GM19452 (cell line): Measurements from ENCODE around the gene LSM12.
"Not testable (repeated sequence)": the region's sequence is repeated elsewhere in the genome, so short reads cannot be mapped to it uniquely, and the experiment has no call there.

Experiments used
- ATAC-seq: cut with Tn5 transposase; IDR thresholded peaks from one replicate; pipeline ENCODE4 v1.9.1; 2021; ENCODE audit not compliant: unreplicated experiment

LSM12 gene

DNA sequence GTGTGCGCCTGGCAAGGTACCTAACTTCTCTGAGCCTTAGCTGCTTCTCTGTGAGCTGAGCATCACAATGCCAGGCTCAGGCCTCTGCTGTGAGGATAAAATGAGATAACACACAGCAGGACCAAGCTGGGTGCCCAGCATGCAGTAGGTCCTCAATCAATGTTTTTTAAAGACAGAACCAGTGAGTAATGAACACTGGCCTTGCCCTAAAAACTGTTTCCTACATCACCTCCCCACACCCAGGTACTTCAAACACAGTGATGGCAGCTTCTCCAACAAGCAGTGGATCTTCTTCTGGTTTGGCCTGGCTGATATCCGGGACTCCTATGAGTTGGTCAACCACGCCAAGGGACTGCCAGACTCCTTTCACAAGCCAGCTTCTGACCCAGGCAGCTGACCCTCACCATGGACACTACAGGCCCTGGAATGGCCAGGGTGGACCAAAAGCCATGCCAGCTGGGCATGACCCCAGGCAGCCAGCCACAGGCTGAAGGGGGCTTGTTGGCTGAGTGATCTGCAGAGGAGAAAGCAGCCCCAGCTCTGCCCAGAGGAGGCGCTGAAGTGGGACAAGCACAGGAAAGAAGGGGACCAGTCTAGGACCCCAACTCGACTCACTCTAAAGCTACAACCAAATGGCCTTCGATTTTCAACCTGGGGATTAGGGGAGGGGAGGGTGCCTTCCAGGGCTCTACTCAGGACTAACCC lies 58.1 kb downstream of the LSM12 start:
- no peak for ATAC-seq

DNA sequence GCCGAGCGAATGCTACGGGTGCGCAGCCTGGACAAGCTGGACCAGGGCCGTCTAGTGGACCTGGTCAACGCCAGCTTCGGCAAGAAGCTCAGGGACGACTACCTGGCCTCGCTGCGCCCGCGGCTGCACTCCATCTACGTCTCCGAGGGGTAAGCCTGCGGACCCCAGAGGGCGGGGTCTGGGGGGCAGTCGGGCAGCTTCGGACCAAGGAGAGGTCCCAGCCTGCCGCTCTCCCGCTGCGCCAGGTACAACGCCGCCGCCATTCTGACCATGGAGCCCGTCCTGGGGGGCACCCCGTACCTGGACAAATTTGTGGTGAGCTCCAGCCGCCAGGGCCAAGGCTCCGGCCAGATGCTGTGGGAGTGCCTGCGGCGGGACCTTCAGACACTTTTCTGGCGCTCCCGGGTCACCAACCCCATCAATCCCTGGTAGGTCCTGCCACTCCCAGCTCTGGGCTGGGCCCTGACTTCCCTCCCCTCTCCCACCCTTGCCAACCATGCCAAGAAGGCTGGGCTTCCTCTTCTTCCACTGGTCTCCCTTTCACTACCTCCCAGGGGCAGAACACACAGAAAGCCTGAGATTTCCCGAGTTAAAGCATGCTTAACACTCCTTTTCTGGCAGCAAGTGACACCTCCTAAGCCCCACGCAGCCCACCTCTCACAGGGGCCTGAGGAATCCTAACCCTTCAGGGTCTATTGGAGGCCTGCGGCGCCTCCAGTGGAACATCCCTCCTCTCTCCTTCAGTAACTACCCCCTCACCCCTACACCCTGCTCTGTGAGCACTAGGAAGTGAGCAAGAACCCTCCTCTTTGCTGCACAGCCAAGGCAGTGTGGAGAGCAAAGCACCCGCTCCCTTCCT lies 58.9 kb downstream of the LSM12 start:
- ATAC-seq = no peak

DNA sequence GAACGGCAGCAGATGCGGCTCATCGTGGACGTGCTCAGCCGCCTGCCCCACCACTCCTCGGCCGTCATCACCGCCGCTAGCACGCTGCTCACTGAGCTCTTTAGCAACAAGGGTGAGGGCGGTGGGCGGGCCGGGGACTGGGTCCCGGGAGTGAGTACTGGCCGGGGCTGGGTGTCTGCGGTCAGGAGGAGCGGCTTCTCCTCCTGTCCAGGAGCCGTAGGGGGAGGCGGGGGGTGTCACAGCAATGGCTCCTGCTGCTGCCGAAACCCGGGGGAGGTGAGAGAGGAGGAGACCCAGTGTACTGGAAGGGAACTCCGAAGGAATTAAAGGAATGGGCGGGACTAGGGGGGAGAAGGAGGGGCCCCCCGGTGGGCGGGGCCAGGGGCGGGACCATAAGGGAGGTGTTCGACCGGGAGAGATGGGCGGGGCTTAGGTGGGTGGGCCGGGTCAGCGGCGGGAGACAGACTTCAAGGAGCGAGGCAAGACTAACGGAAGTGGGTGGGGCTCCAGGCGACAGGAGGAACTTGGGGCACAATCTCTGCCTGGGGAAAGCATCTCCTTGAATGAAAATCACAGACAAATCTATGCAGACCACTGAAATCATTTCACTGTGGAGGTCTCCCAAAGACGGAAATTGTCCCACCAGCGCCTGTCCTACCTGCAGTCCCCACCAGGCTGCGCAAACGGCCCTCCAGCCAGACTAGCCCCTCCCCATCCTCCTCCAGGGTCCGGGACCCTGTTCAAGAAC lies 59.7 kb downstream of the LSM12 start:
- ATAC-seq = no peak

DNA sequence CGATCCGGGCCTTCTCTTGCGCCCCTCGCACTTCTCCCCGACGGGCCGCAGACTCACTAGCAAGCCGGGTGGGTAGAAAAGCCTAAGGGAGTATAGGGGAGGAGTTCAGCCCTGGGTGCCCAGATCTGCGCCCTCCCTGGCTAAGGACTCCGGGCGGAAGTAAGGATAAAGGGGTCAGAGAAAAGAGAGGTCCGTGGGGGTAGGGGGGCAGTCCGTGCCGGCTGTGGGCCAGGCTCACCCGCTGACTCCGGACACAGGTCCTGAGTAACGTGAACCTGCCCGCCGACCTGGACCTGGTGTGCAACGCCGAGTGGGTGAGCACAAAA lies 60.2 kb downstream of the LSM12 start:
- ATAC-seq = no peak

DNA sequence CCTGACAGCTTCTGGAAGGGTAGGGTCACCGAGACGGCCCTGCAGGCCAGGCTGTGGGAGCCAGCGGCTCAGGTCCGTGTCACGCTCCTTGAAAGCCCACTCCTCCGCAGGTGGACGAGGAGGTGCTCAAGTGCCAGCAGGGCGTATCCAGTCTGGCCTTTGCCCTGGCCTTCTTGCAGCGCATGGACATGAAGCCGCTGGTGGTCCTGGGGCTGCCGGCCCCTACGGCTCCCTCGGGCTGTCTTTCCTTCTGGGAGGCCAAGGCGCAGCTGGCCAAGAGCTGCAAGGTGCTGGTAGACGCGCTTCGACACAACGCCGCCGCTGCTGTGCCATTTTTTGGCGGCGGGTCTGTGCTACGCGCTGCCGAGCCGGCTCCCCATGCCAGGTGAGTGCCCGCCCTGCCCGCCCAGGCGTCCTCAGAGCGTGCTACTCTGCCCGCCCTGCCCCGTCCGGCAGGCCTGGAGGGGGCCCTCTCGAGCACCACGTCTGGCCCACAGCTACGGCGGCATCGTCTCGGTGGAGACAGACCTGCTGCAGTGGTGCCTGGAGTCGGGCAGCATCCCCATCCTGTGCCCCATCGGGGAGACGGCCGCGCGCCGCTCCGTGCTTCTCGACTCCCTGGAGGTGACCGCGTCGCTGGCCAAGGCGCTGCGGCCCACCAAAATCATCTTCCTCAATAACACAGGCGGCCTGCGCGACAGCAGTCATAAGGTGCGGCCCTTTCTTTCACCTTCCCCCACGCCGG lies 60.8 kb downstream of the LSM12 start:
- no peak for ATAC-seq

DNA sequence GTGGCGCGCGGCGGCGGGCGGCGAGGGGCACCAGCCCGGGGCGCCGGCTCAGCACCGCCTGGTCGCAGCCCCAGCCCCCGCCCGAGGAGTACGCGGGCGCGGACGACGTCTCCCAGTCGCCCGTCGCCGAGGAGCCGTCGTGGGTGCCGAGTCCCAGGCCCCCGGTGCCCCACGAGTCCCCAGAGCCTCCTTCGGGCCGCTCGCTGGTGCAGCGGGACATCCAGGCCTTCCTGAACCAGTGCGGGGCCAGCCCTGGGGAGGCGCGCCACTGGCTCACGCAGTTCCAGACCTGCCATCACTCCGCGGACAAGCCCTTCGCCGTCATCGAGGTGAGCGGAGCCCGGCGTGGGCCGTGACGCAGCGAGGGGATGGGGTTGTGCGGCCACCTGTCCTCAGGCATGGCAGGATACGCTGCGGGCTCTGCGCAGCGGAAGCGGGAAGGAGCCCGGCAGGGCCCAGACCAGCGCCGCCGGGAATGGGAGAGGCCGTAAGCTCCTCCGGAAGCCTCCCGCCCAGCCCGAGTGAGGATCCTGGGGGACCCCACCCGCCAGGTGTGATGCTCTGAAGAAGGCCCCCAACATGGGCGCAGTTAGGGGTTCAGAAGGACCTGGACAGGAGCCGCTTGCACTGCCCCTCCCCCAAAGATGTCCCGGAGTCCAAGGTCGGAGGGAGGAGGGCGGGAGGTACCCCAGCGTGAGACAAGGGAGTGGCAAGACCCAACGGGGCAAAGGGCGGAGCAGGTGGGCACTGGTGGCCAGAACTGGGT lies 61.5 kb downstream of the LSM12 start:
- ATAC-seq = no peak

DNA sequence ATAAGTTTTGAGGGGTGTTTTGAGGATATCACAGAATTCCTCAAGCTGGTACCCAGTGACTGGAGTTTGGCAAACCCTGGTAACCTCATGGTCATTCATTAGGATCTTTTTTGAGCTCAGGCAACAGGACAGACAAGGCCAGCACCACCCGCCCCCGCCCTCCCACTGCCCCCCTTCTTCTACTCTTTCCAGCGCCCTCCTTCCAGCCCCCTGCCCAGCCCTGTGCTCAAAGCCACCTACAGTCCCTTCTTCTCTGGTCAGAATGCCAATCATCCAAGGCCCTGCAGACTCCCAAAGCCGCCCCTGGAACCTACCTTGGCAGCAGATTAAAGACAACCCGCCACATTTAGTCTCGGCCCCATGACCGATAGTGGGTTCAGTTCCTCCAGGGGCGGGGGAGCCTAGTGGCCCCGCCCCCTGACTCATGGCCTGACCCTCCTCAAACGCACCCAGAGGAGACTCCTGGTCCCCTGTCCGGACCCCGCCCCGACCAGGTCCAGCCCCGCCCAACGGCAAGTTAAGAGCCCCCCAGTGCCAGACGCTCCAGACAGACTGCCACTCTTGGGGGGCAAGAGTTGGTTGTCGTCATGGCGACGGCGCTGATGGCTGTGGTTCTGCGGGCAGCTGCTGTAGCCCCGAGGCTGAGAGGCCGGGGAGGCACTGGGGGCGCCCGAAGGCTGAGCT lies 62.3 kb downstream of the LSM12 start, which contains the start of gene NAGS:
Gene NAGS (plus strand): TSS at position 546 of the 684 bp plus-strand sequence. CDS start 42 bp downstream, at position 588.
- no peak for ATAC-seq

DNA sequence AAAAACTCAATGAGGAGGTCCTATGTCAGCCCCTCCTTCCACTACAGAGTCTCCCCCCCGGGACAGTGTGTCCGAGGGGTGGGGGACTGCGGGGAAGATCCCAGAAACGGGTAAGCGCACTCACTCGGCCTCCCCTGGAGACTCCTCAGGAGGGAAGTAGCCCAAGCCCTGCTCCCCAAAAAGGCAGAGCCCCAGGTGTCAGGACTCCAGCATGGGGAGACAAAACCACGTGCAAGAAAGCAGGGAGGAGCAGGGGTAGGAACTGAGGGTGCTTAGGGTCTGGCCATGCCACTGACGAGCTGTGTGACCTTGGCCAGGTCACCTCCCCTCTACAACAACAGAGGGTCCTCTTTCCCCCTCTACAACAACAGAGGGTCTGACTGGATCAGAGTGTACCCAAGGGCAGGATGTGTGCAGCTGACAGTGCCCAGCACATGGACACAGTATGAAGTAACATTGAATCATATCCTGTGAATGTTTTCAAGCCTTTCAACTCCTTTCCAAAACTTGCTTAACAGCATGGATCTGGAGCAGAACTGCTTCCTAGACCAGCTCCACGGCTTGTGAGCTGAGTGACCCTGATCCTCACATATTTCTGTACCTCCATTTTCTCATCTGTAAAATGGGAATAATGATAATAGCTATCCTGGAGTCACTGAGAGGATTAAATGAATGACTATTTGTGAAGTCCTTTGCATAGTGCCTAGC lies 64.2 kb downstream of the LSM12 start:
- ATAC-seq = no peak

DNA sequence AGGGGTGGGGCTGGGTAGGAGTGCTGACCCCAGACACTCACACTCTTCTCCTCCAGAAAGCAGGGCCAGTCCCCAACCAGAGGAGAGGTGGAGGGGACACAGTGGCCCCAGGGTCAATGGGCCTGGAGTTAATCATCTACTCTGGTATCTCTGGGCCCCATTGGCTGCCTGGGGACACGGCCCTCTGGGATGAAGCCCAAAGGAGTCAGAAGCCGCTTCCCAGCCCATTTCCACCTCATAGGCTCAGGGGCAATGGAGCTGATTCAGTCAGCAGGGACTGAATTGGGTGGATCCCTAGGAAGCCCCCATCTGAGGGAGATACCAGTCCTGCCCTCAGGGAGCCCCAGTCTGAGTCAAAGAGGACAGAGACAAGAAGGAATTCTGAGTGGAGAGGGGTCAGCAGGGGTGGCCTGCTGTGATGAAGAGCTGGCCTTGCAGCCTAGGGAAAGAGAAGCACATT lies 65.0 kb downstream of the LSM12 start:
- ATAC-seq = no peak

DNA sequence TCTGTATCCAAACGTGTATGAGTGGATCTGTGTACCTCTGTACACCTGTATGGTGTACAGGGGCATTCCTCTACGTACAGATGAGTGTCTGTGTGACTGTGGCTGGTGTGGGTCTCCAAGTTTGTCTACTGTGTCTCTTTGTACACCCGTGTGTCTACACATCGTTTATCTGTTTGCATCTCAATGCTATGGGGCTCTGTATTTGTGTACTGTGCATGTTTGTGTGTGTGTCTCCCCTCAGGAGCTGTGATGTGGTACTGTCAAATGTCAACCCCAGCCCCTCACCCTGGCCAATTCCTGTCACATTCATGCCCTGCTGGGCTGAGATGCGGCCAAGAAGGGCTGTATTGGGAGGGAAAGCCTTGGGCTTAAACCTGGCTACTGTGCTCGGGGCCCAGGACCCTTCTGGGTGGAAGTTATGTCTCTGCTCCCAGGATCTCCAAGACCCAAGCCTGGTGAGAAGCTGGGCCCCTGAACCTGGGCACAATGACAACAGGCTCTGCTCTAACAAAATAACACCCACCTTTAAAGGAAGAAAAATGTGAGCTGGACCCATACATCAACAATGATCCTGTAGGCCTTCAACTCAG lies 65.5 kb downstream of the LSM12 start:
- no peak for ATAC-seq

DNA sequence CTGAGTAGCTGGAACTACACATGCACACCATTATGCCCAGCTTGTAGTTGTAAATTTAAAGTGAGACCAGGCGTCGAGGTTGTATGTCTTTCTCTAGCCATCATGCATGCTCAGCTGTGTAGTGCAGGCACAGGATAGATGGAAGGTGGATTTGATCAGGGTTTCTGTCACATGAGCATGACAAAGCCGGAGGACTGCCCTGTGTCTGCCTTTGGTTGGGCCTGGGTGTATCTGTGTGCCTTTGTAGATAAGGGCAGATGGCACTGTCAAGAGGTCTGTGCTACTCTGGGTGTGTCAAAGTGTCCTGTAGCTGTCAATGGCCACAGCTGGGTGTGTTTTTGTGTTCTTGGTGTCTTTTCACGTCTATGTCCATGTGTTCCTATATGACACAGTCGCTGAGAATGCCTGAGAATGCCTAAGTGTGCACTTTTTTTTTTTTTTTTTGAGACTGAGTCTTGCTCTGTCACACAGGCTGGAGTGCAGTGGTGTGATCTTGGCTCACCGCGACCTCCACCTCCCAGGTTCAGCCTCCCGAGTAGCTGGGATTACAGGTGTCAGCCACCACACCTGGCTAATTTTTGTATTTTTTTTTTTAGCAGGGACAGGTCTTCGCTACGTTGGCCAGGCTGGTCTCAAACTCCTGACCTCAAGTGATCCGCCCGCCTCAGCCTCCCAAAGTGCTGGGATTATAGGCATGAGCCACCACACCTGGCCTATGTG lies 66.2 kb downstream of the LSM12 start:
- no peak for ATAC-seq

DNA sequence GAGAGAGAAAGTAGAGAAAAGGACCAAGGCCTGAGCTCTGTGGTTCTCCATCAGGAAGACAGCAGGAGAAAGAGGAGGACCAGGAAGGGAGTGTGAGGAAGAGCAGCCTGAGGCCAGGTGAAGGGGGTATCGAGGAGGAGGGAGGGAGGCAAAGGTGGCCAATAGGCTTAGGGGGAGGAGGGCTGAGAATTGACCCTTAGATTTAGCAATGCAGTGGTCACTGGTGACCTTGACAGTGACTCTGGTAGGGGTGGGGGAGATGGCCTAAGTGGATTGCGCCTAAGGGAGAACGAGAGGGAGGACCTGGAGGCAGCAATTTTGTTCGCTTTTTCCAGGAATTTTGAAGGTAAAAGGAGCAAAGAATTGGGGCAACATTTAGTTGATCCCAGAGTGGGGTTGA lies 67.4 kb downstream of the LSM12 start:
- no peak for ATAC-seq

DNA sequence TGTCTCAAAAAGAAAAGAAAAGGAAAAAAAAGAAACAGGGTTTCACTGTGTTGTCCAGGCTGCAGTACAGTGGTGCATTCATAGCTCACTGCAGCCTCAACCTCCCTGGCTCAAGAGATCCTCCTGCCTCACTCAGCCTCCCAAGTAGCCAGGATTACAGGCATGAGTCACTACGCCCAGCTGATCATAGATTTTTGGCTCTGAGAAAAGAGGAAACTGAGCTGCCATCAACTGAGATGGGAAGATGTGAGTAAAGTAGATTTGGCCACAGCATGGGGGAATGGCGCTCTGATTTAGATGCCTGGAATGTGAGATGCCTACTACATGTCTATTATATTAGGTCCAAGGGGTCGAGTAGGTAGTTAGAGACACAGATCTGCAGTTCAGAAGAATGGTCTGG lies 67.9 kb downstream of the LSM12 start:
- ATAC-seq = no peak

DNA sequence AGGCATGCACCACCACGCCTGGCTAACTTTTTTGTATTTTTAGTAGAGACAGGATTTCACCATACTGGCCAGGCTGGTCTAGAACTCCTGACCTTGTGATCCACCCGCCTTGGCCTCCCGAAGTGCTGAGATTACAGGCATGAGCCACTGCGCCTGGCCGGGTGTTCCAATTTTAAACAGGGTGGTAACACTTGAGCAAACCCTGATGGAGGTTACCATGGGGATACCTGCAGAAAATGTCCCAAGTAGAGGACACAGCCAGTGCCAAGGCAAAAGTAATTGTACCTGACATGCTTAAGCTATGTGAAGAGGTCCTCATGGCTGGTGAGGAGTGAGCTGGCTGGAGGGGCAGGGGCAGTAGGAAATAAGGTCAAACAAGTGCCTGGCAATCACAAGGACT lies 69.3 kb downstream of the LSM12 start:
- not testable (repeated sequence) for ATAC-seq

DNA sequence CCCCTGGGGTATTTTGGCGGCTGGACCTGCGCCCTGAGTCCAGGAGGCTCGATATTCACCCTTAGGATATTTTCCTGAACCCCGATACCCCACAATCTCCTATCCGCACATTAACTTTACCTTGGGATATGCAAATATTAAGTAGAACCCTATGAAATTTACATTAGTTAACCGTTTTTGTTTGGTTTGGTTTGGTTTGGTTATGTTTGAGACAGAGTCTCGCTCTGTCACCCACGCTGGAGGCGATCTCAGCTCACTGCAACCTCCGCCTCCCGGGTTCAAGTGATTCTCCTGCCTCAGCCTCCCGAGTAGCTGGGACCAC lies 71.4 kb downstream of the LSM12 start:
- no peak for ATAC-seq

DNA sequence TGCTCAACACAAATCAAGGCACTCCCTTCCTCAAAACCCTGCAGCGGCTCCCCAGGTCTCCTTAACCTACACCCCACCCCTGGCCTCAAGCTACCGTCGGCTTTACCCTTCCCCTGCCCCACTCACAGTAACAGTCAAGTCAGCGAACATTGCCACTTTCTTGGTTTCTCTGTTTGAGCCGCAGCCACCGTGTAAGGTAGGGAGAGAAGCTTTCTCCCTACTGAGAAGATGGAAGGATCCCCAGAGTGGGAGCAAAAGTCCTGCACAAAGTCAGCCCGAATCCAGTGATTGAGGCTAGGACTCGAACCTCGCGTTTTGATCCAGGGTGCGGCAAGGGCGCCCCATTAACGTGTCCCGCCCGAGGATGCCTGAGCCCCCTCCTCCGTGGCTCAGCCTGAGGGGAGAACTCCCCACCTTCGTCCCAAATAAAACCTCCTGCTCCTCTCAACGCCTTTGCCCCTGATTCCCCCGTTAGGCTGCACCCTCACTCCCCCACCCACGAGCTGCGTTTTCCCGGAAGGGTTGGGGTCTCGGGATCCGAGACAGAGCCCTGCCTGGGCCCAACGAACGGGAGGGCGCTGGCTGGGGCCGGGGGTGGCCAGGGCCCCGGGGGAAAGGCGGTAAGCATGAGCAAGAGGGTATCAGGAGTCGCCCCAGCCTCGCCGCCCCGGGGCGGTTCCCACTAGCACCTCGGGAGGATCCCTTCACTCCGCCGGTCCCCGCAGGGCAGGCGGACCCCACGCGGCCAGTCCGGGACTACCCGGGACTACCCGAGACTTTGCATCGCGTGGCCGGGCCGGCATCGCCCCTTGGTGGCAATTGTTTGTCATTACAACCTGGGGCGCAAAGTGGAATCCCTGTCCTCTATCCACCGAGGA lies 72.0 kb downstream of the LSM12 start:
- no peak for ATAC-seq

DNA sequence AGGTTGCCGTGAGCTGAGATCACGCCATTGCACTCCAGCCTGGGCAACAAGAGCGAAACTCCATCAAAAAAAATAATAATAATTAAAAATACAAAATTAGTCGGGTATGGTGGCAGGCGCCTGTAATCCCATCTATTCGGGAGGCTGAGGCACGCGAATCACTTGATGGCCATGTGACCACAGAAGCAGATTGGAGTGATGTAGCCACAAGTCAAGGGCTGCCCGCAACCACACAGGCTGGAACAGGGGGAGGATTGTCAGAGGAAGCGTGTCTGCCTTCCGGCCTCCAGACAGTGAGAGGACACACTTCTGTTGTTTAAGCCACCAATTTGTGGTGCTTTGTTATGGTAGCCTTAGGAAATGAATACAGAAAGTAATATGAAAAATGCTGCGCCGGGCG lies 73.8 kb downstream of the LSM12 start:
- no peak for ATAC-seq
